GM23338 (cell line): ENCODE data around the gene CTDSPL. TPM values are rescaled to one million over a fixed set of nuclear protein-coding genes. Genes with fewer than 3 reads are reported as not detected.

Experiments used
- ATAC-seq: fragments of 200-7000 bp; cut with Tn5 transposase; 3 replicates; pipeline ENCODE4 v1.9.1; 2020
- DNase-seq: peaks from one replicate; pipeline ENCODE4 v3.0.0-alpha.2; 2015; ENCODE audit warnings: low spot score
- H2AFZ ChIP-seq: fragments of 200-600 bp; sonication (generic); 2 replicates; pipeline ENCODE4 v1.8.0; 2016; ENCODE audit warnings: antibody characterized with exemption, mild to moderate bottlenecking, moderate library complexity
- H3F3A ChIP-seq: fragments of 200-600 bp; sonication (generic); replicated peaks from 2 replicates; pipeline ENCODE4 v1.8.0; 2017; ENCODE audit warnings: antibody characterized with exemption, mixed run types, low read depth
- H3K27ac ChIP-seq: fragments of 200-600 bp; sonication (generic); 2 replicates; pipeline ENCODE4 v1.6.1; 2016; ENCODE audit warnings: low read depth
- H3K27me3 ChIP-seq: fragments of 200-600 bp; sonication (generic); 2 replicates; pipeline ENCODE4 v1.8.0; 2016; ENCODE audit warnings: mild to moderate bottlenecking, mixed run types, moderate library complexity; ENCODE audit not compliant: insufficient read depth
- H3K36me3 ChIP-seq: fragments of 200-600 bp; sonication (generic); 2 replicates; pipeline ENCODE4 v1.8.0; 2016; ENCODE audit warnings: mild to moderate bottlenecking; ENCODE audit not compliant: insufficient read depth
- H3K4me1 ChIP-seq: fragments of 200-600 bp; sonication (generic); 2 replicates; pipeline ENCODE4 v1.8.0; 2016; ENCODE audit warnings: mild to moderate bottlenecking, moderate library complexity; ENCODE audit not compliant: insufficient read depth
- H3K4me2 ChIP-seq: fragments of 200-600 bp; sonication (generic); 2 replicates; pipeline ENCODE4 v1.7.1; 2017; ENCODE audit warnings: mixed run types
- H3K4me3 ChIP-seq: fragments of 200-600 bp; sonication (generic); 2 replicates; pipeline ENCODE4 v1.6.1; 2016; ENCODE audit warnings: mixed run types
- H3K79me2 ChIP-seq: fragments of 200-600 bp; sonication (generic); replicated peaks from 2 replicates; pipeline ENCODE4 v1.8.0; 2017; ENCODE audit warnings: mild to moderate bottlenecking; ENCODE audit not compliant: insufficient read depth
- H3K9me2 ChIP-seq: fragments of 200-600 bp; sonication (generic); 2 replicates; pipeline ENCODE4 v1.8.0; 2017; ENCODE audit not compliant: insufficient read depth
- H4K20me1 ChIP-seq: fragments of 200-600 bp; sonication (generic); replicated peaks from 2 replicates; pipeline ENCODE4 v1.8.0; 2017; ENCODE audit warnings: mild to moderate bottlenecking; ENCODE audit not compliant: insufficient read depth
- H3K27ac Mint-ChIP-seq: 2 replicates; pipeline ENCODE4 v1.8.0; 2020; ENCODE audit warnings: inconsistent platforms, mild to moderate bottlenecking, moderate library complexity, mixed read lengths
- H3K27me3 Mint-ChIP-seq: 3 replicates; pipeline ENCODE4 v1.8.0; 2022; ENCODE audit warnings: low read depth, mild to moderate bottlenecking, moderate library complexity, mixed read lengths, inconsistent platforms; ENCODE audit not compliant: insufficient read depth, poor library complexity
- H3K36me3 Mint-ChIP-seq: 3 replicates; pipeline ENCODE4 v1.8.0; 2021; ENCODE audit warnings: low read depth, mild to moderate bottlenecking, inconsistent platforms, moderate library complexity, mixed read lengths
- H3K4me1 Mint-ChIP-seq: 3 replicates; pipeline ENCODE4 v1.8.0; 2020; ENCODE audit warnings: mild to moderate bottlenecking, inconsistent platforms, mixed read lengths
- H3K4me3 Mint-ChIP-seq: 3 replicates; pipeline ENCODE4 v1.8.0; 2021; ENCODE audit warnings: moderate library complexity, mild to moderate bottlenecking, inconsistent platforms, mixed read lengths
- H3K9me3 Mint-ChIP-seq: 3 replicates; pipeline ENCODE4 v1.8.0; 2020; ENCODE audit warnings: moderate library complexity, mild to moderate bottlenecking, inconsistent platforms, mixed read lengths
- CREB1 ChIP-seq: fragments of 250-450 bp; sonication (Bioruptor Pico); IDR thresholded peaks from 2 replicates; pipeline ENCODE4 v1.5.0; 2020; ENCODE audit warnings: low read depth, mild to moderate bottlenecking, moderate library complexity
- EZH2 ChIP-seq: fragments of 200-600 bp; sonication (generic); IDR thresholded peaks from one replicate; pipeline ENCODE4 v1.8.0; 2017; ENCODE audit warnings: antibody characterized with exemption, mild to moderate bottlenecking, low read depth; ENCODE audit not compliant: unreplicated experiment
- EZH2phosphoT487 ChIP-seq: fragments of 200-600 bp; sonication (generic); IDR thresholded peaks from one replicate; pipeline ENCODE4 v1.8.1; 2018; ENCODE audit warnings: antibody characterized with exemption; ENCODE audit not compliant: unreplicated experiment
- JUNB ChIP-seq: IDR thresholded peaks from one replicate; pipeline ENCODE4 v1.6.1; 2016; ENCODE audit warnings: antibody characterized with exemption; ENCODE audit not compliant: unreplicated experiment
- NANOG ChIP-seq: IDR thresholded peaks from 2 replicates; pipeline ENCODE4 v1.6.1; 2016; ENCODE audit warnings: antibody characterized with exemption, borderline replicate concordance
- POLR2AphosphoS5 ChIP-seq: IDR thresholded peaks from 2 replicates; pipeline ENCODE4 v1.6.1; 2016; ENCODE audit warnings: antibody characterized with exemption, low read depth
- STAT1 ChIP-seq: IDR thresholded peaks from one replicate; pipeline ENCODE4 v1.6.1; 2016; ENCODE audit warnings: antibody characterized with exemption; ENCODE audit not compliant: unreplicated experiment
- ZNF114 ChIP-seq: fragments of 250-450 bp; sonication (Bioruptor Pico); IDR thresholded peaks from 2 replicates; pipeline ENCODE4 v1.5.0; 2020; ENCODE audit warnings: mild to moderate bottlenecking, moderate library complexity
- ZNF331 ChIP-seq: fragments of 250-450 bp; sonication (Bioruptor Pico); IDR thresholded peaks from 2 replicates; pipeline ENCODE4 v1.5.0; 2020; ENCODE audit warnings: low read depth, mild to moderate bottlenecking, moderate library complexity
- polyA plus RNA-seq: library from polyadenylated mRNA; unstranded; fragments of >200 nt; fragmentation: Nextera tagmentation; extraction: Ambion mirVana; gene quantifications from 2 replicates; pipeline ENCODE4 v1.2.1, GENCODE V29; 2016
- total RNA-seq: library from RNA; depleted of rRNA; stranded (reverse); fragments of >200 nt; shearing (Covaris generic); gene quantifications from 2 replicates; pipeline ENCODE4 v1.2.3, GENCODE V29; 2014
- TF ChIP-seq, protein P1 (sequence below): IDR thresholded peaks from 2 replicates; pipeline ENCODE4 v1.6.1; 2016; ENCODE audit warnings: antibody characterized with exemption
- TF ChIP-seq, protein P2 (sequence below): fragments of 250-450 bp; sonication (Bioruptor Pico); IDR thresholded peaks from 2 replicates; pipeline ENCODE4 v1.5.0; 2020; ENCODE audit warnings: mild to moderate bottlenecking, moderate library complexity
- TF ChIP-seq, protein P3 (sequence below): IDR thresholded peaks from one replicate; pipeline ENCODE4 v1.6.1; 2018; ENCODE audit warnings: antibody characterized with exemption; ENCODE audit not compliant: unreplicated experiment
- TF ChIP-seq, protein P4 (sequence below), 2 experiments: fragments of 200-600 bp in 1 of 2; sonication (generic) in 1 of 2; conservative IDR thresholded peaks; 2 replicates each; pipeline versions ENCODE4 v1.5.1 to v1.6.1; 2016 to 2017; ENCODE audit warnings: antibody characterized with exemption in 2 of 2, low read depth in 2 of 2, mild to moderate bottlenecking in 2 of 2, moderate library complexity in 1 of 2

The CTDSPL gene
- total and polyA plus RNA-seq, 2 experiments from 2014 or later: 23.2 to 42.0 TPM

DNA sequence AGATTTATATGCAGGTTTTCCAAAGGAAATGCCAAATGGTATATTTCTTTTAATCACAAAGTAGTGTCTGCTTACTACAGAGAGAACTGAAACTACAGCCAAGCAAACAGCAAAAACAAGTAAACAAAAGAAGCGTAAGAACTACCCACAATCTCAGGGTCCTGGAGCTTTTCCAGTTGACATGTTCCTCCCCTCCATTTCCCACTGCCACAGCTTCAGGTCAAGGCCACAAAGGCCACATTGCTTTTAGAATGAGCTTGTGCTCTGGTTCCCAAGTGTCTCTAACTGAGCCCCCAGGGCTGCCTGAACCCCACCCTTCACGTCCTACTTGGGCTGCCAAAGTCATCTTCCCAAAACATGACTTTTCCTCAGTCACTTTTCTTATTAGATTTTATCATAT is 24.1 kb downstream of the CTDSPL start:
- ATAC-seq: no peak
- peaks cover 17% of the 10 kb centered on the region for H3K4me1 Mint-ChIP-seq
- Histone ChIP-seq H3K36me3 (no peaks in the 10 kb centered on the region), H4K20me1 (no peaks in the 10 kb centered on the region; the same call in none of the 2 replicates), H3K27me3 (no peaks in the 10 kb centered on the region), H3K4me2 (no peak overlapping the region), H3K4me1 (0 out of 2 replicates have a peak, but pooled peaks cover 3% of the 10 kb centered on the region), H3F3A (no peaks in the 10 kb centered on the region), H3K4me3 (no peak overlapping the region), H3K9me2 (no peaks in the 10 kb centered on the region; the same call in 1 of the 2 replicates), H3K79me2 (peaks cover 42% of the 10 kb centered on the region; the same call in 1 of the 2 replicates), H2AFZ (no peak overlapping the region), H3K27ac (no peak overlapping the region)
- no peaks in the 10 kb centered on the region for H3K36me3 Mint-ChIP-seq
- no peaks in the 10 kb centered on the region for H3K9me3 Mint-ChIP-seq
- H3K27me3 Mint-ChIP-seq: peaks cover 4% of the 10 kb centered on the region
- H3K27ac Mint-ChIP-seq: no peak overlapping the region
- DNase-seq: no peak
- no peak overlapping the region for H3K4me3 Mint-ChIP-seq
- TF ChIP-seq ZNF114 (CRISPR knock-in tag) (no peak), STAT1 (no peak), NANOG (no peak), JUNB (no peak), EZH2phosphoT487 (no peak), EZH2 (no peak), CREB1 (no peak), ZNF331 (CRISPR knock-in tag) (no peak), POLR2AphosphoS5 (no peak)
- TF ChIP-seq, protein P1, sequence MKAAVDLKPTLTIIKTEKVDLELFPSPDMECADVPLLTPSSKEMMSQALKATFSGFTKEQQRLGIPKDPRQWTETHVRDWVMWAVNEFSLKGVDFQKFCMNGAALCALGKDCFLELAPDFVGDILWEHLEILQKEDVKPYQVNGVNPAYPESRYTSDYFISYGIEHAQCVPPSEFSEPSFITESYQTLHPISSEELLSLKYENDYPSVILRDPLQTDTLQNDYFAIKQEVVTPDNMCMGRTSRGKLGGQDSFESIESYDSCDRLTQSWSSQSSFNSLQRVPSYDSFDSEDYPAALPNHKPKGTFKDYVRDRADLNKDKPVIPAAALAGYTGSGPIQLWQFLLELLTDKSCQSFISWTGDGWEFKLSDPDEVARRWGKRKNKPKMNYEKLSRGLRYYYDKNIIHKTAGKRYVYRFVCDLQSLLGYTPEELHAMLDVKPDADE: no peak
- TF ChIP-seq, protein P2, sequence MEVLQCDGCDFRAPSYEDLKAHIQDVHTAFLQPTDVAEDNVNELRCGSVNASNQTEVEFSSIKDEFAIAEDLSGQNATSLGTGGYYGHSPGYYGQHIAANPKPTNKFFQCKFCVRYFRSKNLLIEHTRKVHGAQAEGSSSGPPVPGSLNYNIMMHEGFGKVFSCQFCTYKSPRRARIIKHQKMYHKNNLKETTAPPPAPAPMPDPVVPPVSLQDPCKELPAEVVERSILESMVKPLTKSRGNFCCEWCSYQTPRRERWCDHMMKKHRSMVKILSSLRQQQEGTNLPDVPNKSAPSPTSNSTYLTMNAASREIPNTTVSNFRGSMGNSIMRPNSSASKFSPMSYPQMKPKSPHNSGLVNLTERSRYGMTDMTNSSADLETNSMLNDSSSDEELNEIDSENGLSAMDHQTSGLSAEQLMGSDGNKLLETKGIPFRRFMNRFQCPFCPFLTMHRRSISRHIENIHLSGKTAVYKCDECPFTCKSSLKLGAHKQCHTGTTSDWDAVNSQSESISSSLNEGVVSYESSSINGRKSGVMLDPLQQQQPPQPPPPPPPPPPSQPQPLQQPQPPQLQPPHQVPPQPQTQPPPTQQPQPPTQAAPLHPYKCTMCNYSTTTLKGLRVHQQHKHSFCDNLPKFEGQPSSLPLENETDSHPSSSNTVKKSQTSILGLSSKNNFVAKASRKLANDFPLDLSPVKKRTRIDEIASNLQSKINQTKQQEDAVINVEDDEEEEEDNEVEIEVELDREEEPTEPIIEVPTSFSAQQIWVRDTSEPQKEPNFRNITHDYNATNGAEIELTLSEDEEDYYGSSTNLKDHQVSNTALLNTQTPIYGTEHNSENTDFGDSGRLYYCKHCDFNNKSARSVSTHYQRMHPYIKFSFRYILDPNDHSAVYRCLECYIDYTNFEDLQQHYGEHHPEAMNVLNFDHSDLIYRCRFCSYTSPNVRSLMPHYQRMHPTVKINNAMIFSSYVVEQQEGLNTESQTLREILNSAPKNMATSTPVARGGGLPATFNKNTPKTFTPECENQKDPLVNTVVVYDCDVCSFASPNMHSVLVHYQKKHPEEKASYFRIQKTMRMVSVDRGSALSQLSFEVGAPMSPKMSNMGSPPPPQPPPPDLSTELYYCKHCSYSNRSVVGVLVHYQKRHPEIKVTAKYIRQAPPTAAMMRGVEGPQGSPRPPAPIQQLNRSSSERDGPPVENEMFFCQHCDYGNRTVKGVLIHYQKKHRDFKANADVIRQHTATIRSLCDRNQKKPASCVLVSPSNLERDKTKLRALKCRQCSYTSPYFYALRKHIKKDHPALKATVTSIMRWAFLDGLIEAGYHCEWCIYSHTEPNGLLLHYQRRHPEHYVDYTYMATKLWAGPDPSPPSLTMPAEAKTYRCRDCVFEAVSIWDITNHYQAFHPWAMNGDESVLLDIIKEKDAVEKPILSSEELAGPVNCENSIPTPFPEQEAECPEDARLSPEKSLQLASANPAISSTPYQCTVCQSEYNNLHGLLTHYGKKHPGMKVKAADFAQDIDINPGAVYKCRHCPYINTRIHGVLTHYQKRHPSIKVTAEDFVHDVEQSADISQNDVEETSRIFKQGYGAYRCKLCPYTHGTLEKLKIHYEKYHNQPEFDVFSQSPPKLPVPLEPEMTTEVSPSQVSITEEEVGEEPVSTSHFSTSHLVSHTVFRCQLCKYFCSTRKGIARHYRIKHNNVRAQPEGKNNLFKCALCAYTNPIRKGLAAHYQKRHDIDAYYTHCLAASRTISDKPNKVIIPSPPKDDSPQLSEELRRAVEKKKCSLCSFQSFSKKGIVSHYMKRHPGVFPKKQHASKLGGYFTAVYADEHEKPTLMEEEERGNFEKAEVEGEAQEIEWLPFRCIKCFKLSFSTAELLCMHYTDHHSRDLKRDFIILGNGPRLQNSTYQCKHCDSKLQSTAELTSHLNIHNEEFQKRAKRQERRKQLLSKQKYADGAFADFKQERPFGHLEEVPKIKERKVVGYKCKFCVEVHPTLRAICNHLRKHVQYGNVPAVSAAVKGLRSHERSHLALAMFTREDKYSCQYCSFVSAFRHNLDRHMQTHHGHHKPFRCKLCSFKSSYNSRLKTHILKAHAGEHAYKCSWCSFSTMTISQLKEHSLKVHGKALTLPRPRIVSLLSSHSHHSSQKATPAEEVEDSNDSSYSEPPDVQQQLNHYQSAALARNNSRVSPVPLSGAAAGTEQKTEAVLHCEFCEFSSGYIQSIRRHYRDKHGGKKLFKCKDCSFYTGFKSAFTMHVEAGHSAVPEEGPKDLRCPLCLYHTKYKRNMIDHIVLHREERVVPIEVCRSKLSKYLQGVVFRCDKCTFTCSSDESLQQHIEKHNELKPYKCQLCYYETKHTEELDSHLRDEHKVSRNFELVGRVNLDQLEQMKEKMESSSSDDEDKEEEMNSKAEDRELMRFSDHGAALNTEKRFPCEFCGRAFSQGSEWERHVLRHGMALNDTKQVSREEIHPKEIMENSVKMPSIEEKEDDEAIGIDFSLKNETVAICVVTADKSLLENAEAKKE (CRISPR knock-in tag): no peak
- TF ChIP-seq, protein P3, sequence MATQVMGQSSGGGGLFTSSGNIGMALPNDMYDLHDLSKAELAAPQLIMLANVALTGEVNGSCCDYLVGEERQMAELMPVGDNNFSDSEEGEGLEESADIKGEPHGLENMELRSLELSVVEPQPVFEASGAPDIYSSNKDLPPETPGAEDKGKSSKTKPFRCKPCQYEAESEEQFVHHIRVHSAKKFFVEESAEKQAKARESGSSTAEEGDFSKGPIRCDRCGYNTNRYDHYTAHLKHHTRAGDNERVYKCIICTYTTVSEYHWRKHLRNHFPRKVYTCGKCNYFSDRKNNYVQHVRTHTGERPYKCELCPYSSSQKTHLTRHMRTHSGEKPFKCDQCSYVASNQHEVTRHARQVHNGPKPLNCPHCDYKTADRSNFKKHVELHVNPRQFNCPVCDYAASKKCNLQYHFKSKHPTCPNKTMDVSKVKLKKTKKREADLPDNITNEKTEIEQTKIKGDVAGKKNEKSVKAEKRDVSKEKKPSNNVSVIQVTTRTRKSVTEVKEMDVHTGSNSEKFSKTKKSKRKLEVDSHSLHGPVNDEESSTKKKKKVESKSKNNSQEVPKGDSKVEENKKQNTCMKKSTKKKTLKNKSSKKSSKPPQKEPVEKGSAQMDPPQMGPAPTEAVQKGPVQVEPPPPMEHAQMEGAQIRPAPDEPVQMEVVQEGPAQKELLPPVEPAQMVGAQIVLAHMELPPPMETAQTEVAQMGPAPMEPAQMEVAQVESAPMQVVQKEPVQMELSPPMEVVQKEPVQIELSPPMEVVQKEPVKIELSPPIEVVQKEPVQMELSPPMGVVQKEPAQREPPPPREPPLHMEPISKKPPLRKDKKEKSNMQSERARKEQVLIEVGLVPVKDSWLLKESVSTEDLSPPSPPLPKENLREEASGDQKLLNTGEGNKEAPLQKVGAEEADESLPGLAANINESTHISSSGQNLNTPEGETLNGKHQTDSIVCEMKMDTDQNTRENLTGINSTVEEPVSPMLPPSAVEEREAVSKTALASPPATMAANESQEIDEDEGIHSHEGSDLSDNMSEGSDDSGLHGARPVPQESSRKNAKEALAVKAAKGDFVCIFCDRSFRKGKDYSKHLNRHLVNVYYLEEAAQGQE: no peak
- TF ChIP-seq, protein P4, sequence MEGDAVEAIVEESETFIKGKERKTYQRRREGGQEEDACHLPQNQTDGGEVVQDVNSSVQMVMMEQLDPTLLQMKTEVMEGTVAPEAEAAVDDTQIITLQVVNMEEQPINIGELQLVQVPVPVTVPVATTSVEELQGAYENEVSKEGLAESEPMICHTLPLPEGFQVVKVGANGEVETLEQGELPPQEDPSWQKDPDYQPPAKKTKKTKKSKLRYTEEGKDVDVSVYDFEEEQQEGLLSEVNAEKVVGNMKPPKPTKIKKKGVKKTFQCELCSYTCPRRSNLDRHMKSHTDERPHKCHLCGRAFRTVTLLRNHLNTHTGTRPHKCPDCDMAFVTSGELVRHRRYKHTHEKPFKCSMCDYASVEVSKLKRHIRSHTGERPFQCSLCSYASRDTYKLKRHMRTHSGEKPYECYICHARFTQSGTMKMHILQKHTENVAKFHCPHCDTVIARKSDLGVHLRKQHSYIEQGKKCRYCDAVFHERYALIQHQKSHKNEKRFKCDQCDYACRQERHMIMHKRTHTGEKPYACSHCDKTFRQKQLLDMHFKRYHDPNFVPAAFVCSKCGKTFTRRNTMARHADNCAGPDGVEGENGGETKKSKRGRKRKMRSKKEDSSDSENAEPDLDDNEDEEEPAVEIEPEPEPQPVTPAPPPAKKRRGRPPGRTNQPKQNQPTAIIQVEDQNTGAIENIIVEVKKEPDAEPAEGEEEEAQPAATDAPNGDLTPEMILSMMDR (conservative IDR thresholded peaks at IDR 0.05; ENCODE audit: low read depth in 2 of 2): no peak
